HG03175 (cell line): ENCODE data around the gene ZGPAT.

Experiments used
- ATAC-seq: cut with Tn5 transposase; IDR thresholded peaks from one replicate; pipeline ENCODE4 v1.9.1; 2021; ENCODE audit warnings: mild to moderate bottlenecking, moderate library complexity; ENCODE audit not compliant: unreplicated experiment

The ZGPAT gene

GRCh38 chr20:63691711-63692435 is 16.0 kb upstream of the ZGPAT start:
- ATAC-seq: no peak

GRCh38 chr20:63692436-63693082 is 15.3 kb upstream of the ZGPAT start:
- ATAC-seq: no peak

GRCh38 chr20:63693083-63693732 is 14.6 kb upstream of the ZGPAT start:
- ATAC-seq: no peak

GRCh38 chr20:63693733-63694583 is 13.9 kb upstream of the ZGPAT start:
- ATAC-seq: no peak

GRCh38 chr20:63694584-63695423 is 13.0 kb upstream of the ZGPAT start:
- ATAC-seq: no peak

- ATAC-seq: no peak
Measured at GRCh38 chr20:63695424-63696305, 12.2 kb upstream of the ZGPAT start.

- no peak for ATAC-seq
Measured at GRCh38 chr20:63696306-63696627, 11.6 kb upstream of the ZGPAT start.

- no peak for ATAC-seq
Measured at GRCh38 chr20:63696628-63697356, 11.0 kb upstream of the ZGPAT start, which contains the start of gene TNFRSF6B. Gene TNFRSF6B, plus strand, starts transcription at chr20:63696652. Its CDS starts 116 bp downstream, at chr20:63696768.

GRCh38 chr20:63697357-63697867 is 10.4 kb upstream of the ZGPAT start:
- ATAC-seq: no peak

GRCh38 chr20:63697868-63698545 is 9.8 kb upstream of the ZGPAT start:
- ATAC-seq: no peak

- no peak for ATAC-seq
Measured at GRCh38 chr20:63698739-63699465, 8.9 kb upstream of the ZGPAT start.

GRCh38 chr20:63699466-63700198 is 8.2 kb upstream of the ZGPAT start:
- ATAC-seq: no peak

- ATAC-seq: no peak
Measured at GRCh38 chr20:63700199-63701050, 7.4 kb upstream of the ZGPAT start.

- no peak for ATAC-seq
Measured at GRCh38 chr20:63701051-63701328, 6.8 kb upstream of the ZGPAT start.

- ATAC-seq: no peak
Measured at GRCh38 chr20:63701329-63702035, 6.4 kb upstream of the ZGPAT start.
